Astrocyte of the hippocampus (primary cell): ENCODE data around the gene VPS37B.

Source experiments
- DNase-seq: peaks from one replicate; pipeline ENCODE4 v3.0.0; 2011; ENCODE audit warnings: low read depth, low spot score

The VPS37B gene

GRCh38 chr12:122852336-122853275 lies 43.3 kb downstream of the VPS37B start:
- peak; percentile 69 for DNase-seq

GRCh38 chr12:122851820-122852219 lies 44.1 kb downstream of the VPS37B start:
- peak; percentile 88 for DNase-seq

GRCh38 chr12:122850695-122851350 lies 45.1 kb downstream of the VPS37B start:
- DNase-seq, result peak; percentile 81

GRCh38 chr12:122850048-122850445 lies 45.9 kb downstream of the VPS37B start:
- no peak for DNase-seq

GRCh38 chr12:122849352-122850047 lies 46.4 kb downstream of the VPS37B start:
- no peak for DNase-seq

GRCh38 chr12:122848471-122849351 lies 47.2 kb downstream of the VPS37B start:
- no peak for DNase-seq

- no peak for DNase-seq
Observed at GRCh38 chr12:122847921-122848421, 48.0 kb downstream of the VPS37B start.

- no peak for DNase-seq
Observed at GRCh38 chr12:122847516-122847836, 48.4 kb downstream of the VPS37B start.

GRCh38 chr12:122846622-122847515 lies 49.1 kb downstream of the VPS37B start:
- no peak for DNase-seq

- no peak for DNase-seq
Observed at GRCh38 chr12:122845865-122846621, 49.9 kb downstream of the VPS37B start.

- DNase-seq, result no peak
Observed at GRCh38 chr12:122845041-122845864, 50.7 kb downstream of the VPS37B start.

- no peak for DNase-seq
Observed at GRCh38 chr12:122844366-122844971, 51.5 kb downstream of the VPS37B start.

GRCh38 chr12:122843455-122843854 lies 52.5 kb downstream of the VPS37B start:
- DNase-seq, result no peak

- peak; percentile 34 for DNase-seq
Observed at GRCh38 chr12:122842505-122843405, 53.2 kb downstream of the VPS37B start.

GRCh38 chr12:122841544-122842321 lies 54.2 kb downstream of the VPS37B start:
- peak; percentile 70 for DNase-seq
